OCI-LY7 (cell line): Measurements from ENCODE around the gene CNTN2.

ENCODE experiments used
- CTCF ChIP-seq: fragments of 200-600 bp; sonication (generic); conservative IDR thresholded peaks from 2 replicates; pipeline ENCODE4 v1.5.1; 2014; ENCODE audit warnings: mild to moderate bottlenecking, antibody characterized with exemption, low read length, moderate library complexity, mixed read lengths
- EZH2phosphoT487 ChIP-seq: fragments of 200-600 bp; sonication (generic); IDR thresholded peaks from 2 replicates; pipeline ENCODE4 v1.6.1; 2018; ENCODE audit warnings: low read depth, borderline replicate concordance, mild to moderate bottlenecking, mixed run types, antibody characterized with exemption, low read length, moderate library complexity, mixed read lengths

- TF ChIP-seq CTCF, result no peak
- no peak for TF ChIP-seq EZH2phosphoT487
Measured at GRCh38 chr1:205118752-205119151, 75.7 kb downstream of the CNTN2 start.
